ENCODE data around the gene IGLL5. TPM values are rescaled to one million over a fixed set of nuclear protein-coding genes. Genes with fewer than 3 reads are reported as not detected.

Gene IGLL5
- polyA plus RNA-seq, 2 of the 4 experiments (the other 2 are of a cell fraction), result not detected

DNA sequence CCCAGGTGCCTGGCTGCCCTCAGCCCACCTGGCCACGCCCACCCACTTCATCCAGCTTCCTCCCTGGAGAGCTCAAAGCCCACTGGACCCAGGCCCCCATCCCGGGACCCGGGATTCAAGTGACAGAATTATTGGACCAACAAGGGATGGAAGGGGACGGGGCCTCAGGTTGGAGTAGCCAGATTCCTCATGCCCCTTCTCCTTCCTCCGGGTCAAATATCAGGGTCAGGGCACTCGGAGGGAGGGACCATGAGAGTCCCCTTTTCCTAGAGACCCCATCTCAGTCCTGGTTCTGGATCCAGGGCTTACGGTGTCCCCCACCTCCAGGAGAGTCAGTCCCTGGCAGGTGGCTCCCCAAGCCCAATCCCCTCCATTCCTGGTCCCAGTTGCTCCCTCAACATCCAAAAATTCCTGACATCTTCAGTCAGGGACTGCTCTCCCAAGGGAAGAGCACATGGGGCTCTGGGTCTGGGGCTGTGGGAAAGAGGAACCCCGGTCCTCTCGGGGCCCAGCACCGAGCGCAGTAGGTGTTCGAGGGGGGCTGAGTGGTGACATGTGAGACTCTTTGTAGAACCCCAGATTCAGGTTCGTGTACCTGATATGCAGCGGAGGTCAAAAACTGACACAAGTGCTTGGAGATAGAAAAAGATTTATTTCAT lies 37.7 kb downstream of the IGLL5 start:
- 58% methylated on average over 10 of the region's 14 CpGs for WGBS (ENCODE audit: missing lambda C conversion rate)
- no peak overlapping the region for H3K4me3 ChIP-seq
- FAIRE-seq, result no peak
- ChIA-PET POLR2A (no interaction called here), CTCF (no interaction called here)
- no peak for DNase-seq (ENCODE audit: low read depth in 1 of 2, low spot score in 1 of 2)
- no peaks in the 10 kb centered on the region for H3K4me1 ChIP-seq
- H3K9me3 ChIP-seq, result no peaks in the 10 kb centered on the region
- no peak overlapping the region for H3K4me2 ChIP-seq
- no peak for ATAC-seq
- no peak for TF ChIP-seq ZNF302 (CRISPR knock-in tag; IDR thresholded peaks at IDR 0.05)
- TF ChIP-seq SREBF2 (IDR thresholded peaks at IDR 0.05), result no peak
- TF ChIP-seq MAZ (IDR thresholded peaks at IDR 0.05; ENCODE audit: borderline replicate concordance, low read depth, low read length), result no peak
- no peak for TF ChIP-seq NR3C1 (IDR thresholded peaks at IDR 0.05)
- TF ChIP-seq FOSL2 (IDR thresholded peaks at IDR 0.05), result no peak
- TF ChIP-seq FOSL2 (CRISPR knock-in tag; IDR thresholded peaks at IDR 0.05), result no peak
- TF ChIP-seq RAD21 (conservative IDR thresholded peaks at IDR 0.05 in 1 of 2, IDR thresholded peaks at IDR 0.05 in 1 of 2), result no peak
- TF ChIP-seq, protein P1, sequence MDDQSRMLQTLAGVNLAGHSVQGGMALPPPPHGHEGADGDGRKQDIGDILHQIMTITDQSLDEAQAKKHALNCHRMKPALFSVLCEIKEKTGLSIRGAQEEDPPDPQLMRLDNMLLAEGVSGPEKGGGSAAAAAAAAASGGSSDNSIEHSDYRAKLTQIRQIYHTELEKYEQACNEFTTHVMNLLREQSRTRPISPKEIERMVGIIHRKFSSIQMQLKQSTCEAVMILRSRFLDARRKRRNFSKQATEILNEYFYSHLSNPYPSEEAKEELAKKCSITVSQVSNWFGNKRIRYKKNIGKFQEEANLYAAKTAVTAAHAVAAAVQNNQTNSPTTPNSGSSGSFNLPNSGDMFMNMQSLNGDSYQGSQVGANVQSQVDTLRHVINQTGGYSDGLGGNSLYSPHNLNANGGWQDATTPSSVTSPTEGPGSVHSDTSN (IDR thresholded peaks at IDR 0.05), result no peak
- no peak for TF ChIP-seq POLR2AphosphoS2 (conservative IDR thresholded peaks at IDR 0.05; ENCODE audit: low read length)
- no peak overlapping the region for H3K27ac ChIP-seq

DNA sequence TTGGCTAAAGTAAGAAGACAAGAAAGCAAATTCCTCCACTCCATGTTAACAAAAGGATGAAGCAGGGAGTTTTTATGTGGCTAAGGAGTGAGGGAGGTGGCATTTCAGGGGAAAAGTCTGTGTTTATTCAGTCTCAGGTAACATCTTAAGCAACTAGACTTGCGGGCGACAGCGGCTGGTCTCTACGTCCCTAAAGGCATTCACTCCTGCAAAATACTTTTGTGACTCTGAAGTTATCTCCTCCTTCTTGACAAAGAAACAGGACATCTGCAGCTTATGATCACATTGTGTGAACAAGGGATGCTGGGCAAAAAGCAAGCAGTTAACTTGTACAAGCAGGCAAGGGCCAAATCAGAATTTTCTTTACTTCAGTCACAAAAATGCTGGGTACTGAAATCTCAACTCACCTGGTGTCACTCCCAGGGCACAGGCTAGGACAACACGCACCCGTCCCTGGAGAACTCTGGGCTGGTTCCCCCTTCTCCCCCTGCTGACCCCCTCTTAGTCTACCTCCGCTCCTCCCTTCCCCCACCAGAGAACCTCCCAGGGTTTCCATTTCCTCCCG lies 38.3 kb downstream of the IGLL5 start:
- Histone ChIP-seq H3K9me3 (no peaks in the 10 kb centered on the region), H3K4me3 (no peak overlapping the region), H3K4me2 (no peak overlapping the region), H3K27ac (no peak overlapping the region), H3K4me1 (no peaks in the 10 kb centered on the region)
- WGBS (ENCODE audit: missing lambda C conversion rate), result 41% methylated on average over 7 of the region's 8 CpGs
- no peak for FAIRE-seq
- no peak for DNase-seq (ENCODE audit: low read depth in 1 of 2, low spot score in 1 of 2)
- ATAC-seq, result no peak
- ChIA-PET POLR2A (no interaction called here), CTCF (no interaction called here)
- TF ChIP-seq FOSB (CRISPR knock-in tag; IDR thresholded peaks at IDR 0.05) (no peak), MAZ (IDR thresholded peaks at IDR 0.05; ENCODE audit: borderline replicate concordance, low read depth, low read length) (no peak), HEYL (CRISPR knock-in tag; IDR thresholded peaks at IDR 0.05) (no peak), ZC3H11A (IDR thresholded peaks at IDR 0.05) (no peak), RARB (CRISPR knock-in tag; IDR thresholded peaks at IDR 0.05) (no peak), GATA3 (IDR thresholded peaks at IDR 0.05; ENCODE audit: borderline replicate concordance) (no peak), POLR2A (IDR thresholded peaks at IDR 0.05; ENCODE audit: low read length) (no peak), HOXA7 (CRISPR knock-in tag; IDR thresholded peaks at IDR 0.05) (no peak), TFCP2L1 (CRISPR knock-in tag; IDR thresholded peaks at IDR 0.05) (no peak), CBX8 (IDR thresholded peaks at IDR 0.05) (no peak)

DNA sequence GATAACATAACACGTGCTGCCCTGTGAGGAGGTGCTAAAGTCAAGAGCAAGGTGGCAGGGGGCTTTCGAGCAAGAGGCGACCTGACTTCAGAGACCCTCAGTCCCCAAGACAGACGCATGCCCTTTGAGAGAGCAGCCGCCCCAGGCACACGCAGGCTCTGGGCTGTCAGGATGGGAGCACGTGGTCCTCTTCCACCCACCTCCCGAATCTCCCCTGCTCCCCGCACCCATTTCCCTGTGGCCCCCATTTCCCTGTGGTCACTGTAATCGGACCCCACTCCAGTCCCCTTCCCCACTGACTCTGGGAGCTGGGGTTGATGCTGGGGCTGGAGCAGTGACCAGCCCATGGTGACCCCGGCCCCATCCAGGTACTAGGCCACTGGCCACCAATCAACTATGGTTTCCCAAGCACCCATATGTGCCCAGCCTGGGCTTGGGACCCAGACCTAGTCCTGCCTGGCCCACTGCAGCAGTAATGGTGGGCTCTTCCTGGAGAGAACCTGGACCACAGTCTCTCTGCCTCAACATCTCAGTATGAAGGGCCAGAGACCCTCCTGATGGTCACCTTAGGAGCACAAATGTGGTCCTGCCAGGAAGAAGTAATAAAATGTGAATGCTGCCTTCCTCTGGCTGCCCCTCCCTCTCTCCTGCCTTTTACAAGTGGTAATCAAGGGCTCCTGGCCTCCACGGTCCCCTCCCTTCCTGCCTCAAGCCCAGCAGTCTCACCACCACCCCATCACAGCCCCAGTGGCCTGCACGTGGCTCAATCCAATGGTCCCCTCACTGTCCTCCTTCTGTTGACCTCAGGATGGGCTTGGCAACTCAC lies 39.0 kb downstream of the IGLL5 start:
- DNase-seq (ENCODE audit: low read depth in 1 of 2, low spot score in 1 of 2) (no peak), ATAC-seq (no peak), FAIRE-seq (no peak)
- Histone ChIP-seq H3K4me1 (no peaks in the 10 kb centered on the region), H3K4me2 (no peak overlapping the region), H3K4me3 (no peak overlapping the region), H3K9me3 (no peaks in the 10 kb centered on the region), H3K27ac (no peak overlapping the region)
- CTCF ChIA-PET, result no interaction called here
- 64% methylated on average over 11 of the region's 13 CpGs for WGBS (ENCODE audit: missing lambda C conversion rate)
- POLR2A ChIA-PET, result no interaction called here
- TF ChIP-seq BHLHE40 (IDR thresholded peaks at IDR 0.05; ENCODE audit: low read depth, low read length) (no peak), HDAC2 (IDR thresholded peaks at IDR 0.05) (no peak), RAD21 (conservative IDR thresholded peaks at IDR 0.05 in 1 of 2, IDR thresholded peaks at IDR 0.05 in 1 of 2) (no peak)
- TF ChIP-seq, protein P2, sequence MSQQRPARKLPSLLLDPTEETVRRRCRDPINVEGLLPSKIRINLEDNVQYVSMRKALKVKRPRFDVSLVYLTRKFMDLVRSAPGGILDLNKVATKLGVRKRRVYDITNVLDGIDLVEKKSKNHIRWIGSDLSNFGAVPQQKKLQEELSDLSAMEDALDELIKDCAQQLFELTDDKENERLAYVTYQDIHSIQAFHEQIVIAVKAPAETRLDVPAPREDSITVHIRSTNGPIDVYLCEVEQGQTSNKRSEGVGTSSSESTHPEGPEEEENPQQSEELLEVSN (IDR thresholded peaks at IDR 0.05; ENCODE audit: borderline replicate concordance, low read depth), result no peak

All from A549 (cell line).